Neural progenitor cell (in vitro differentiated cells): Measurements from ENCODE around the gene SERGEF.

Experiments
- EZH2 ChIP-seq: fragments of 200-600 bp; sonication (generic); IDR thresholded peaks from 2 replicates; pipeline ENCODE4 v1.6.1; 2017; ENCODE audit warnings: antibody characterized with exemption, mild to moderate bottlenecking, moderate library complexity
- EZH2phosphoT487 ChIP-seq: fragments of 200-600 bp; sonication (generic); IDR thresholded peaks from 2 replicates; pipeline ENCODE4 v1.6.1; 2017; ENCODE audit warnings: antibody characterized with exemption
- TF ChIP-seq, protein P1 (sequence below): fragments of 200-600 bp; sonication (generic); IDR thresholded peaks from 2 replicates; pipeline ENCODE4 v1.5.1; 2017; ENCODE audit warnings: antibody characterized with exemption, mild to moderate bottlenecking

DNA sequence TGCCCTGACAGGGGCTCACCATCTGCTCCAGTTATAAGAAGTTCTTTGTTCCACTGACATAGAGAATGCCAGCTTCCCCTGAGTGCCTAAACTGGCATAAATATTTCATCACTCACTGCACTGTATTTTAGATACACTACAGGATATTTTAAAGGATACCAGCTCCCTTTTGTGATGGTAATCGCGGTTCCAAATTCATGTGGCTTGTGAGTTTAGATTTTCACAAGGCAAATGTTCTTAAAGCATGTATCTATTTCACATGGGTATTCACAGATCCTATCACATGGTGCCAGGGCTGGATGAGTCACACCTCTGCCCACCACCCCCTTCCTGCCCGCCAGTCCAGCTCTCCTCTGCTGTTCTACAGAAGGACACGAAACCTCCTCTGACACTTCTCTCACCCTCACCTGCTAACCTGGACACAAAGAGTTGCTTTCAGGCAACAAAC lies 172.7 kb downstream of the SERGEF start:
- TF ChIP-seq, protein P1, sequence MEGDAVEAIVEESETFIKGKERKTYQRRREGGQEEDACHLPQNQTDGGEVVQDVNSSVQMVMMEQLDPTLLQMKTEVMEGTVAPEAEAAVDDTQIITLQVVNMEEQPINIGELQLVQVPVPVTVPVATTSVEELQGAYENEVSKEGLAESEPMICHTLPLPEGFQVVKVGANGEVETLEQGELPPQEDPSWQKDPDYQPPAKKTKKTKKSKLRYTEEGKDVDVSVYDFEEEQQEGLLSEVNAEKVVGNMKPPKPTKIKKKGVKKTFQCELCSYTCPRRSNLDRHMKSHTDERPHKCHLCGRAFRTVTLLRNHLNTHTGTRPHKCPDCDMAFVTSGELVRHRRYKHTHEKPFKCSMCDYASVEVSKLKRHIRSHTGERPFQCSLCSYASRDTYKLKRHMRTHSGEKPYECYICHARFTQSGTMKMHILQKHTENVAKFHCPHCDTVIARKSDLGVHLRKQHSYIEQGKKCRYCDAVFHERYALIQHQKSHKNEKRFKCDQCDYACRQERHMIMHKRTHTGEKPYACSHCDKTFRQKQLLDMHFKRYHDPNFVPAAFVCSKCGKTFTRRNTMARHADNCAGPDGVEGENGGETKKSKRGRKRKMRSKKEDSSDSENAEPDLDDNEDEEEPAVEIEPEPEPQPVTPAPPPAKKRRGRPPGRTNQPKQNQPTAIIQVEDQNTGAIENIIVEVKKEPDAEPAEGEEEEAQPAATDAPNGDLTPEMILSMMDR = no peak
- no peak for TF ChIP-seq EZH2
- no peak for TF ChIP-seq EZH2phosphoT487
